Brain microvascular endothelial cell (primary cell): Measurements from ENCODE around the gene LMO1.

Experiments
- DNase-seq: peaks from one replicate; pipeline ENCODE4 v3.0.0-alpha.2; 2020
- H3K27ac ChIP-seq: fragments of 250-450 bp; sonication (Bioruptor Pico); 2 replicates; pipeline ENCODE4 v1.5.1; 2020; ENCODE audit warnings: mild to moderate bottlenecking, moderate library complexity
- H3K27me3 ChIP-seq: fragments of 250-450 bp; sonication (Bioruptor Pico); replicated peaks from 2 replicates; pipeline ENCODE4 v1.5.1; 2020; ENCODE audit warnings: mild to moderate bottlenecking
- H3K36me3 ChIP-seq: fragments of 250-450 bp; sonication (Bioruptor Pico); replicated peaks from 2 replicates; pipeline ENCODE4 v1.5.1; 2020; ENCODE audit warnings: mild to moderate bottlenecking
- H3K4me3 ChIP-seq: 2 replicates; pipeline ENCODE4 v1.5.1; 2011; ENCODE audit warnings: low read depth, mild to moderate bottlenecking, control low read depth, low read length, moderate library complexity
- CTCF ChIP-seq: IDR thresholded peaks from 2 replicates; pipeline ENCODE4 v1.5.1; 2011; ENCODE audit warnings: low read depth, mild to moderate bottlenecking, moderate library complexity, low read length, control low read depth, inconsistent platforms; ENCODE audit errors: missing control alignments
- in situ Hi-C: cut with HindIII; loops from 2 replicates; pipeline ENCODE4 v1.10.0; 2017; ENCODE audit warnings: low sequenced_read_pairs, low pct_ligation_motif_present

The LMO1 gene

GRCh38 chr11:8250981-8251615, 12.6 kb downstream of the LMO1 start:
- H3K27ac ChIP-seq = no peak overlapping the region
- H3K4me3 ChIP-seq = no peak overlapping the region
- no peak for DNase-seq
- no peak for TF ChIP-seq CTCF
- in situ Hi-C loops = no loop called here
- no peaks in the 10 kb centered on the region for H3K36me3 ChIP-seq
- no peaks in the 10 kb centered on the region for H3K27me3 ChIP-seq

GRCh38 chr11:8250434-8250833, 13.2 kb downstream of the LMO1 start:
- TF ChIP-seq CTCF = no peak
- H3K4me3 ChIP-seq = no peak overlapping the region
- no peak for DNase-seq
- in situ Hi-C loops = no loop called here
- no peaks in the 10 kb centered on the region for H3K36me3 ChIP-seq
- H3K27ac ChIP-seq = no peak overlapping the region
- no peaks in the 10 kb centered on the region for H3K27me3 ChIP-seq

DNA sequence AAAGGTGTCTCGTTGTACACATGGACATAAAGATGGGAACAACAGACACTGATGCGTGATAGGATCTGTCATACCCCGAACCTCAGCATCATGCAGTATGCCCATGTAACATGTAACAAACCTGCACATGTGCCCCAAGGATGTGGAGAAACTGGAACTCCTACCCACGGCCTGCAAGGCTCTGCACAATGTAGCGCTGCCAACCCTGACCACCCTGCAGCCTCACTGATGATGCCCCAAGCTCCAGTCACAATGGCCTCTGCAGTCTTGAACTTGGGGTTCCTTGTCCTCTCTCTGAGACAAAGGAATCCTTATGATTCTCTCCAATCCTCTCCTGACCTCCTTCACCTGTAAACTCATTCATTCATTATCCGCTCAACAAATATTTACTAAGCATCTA, 14.2 kb downstream of the LMO1 start:
- no peak for DNase-seq
- Histone ChIP-seq H3K27ac (no peak overlapping the region), H3K27me3 (no peaks in the 10 kb centered on the region), H3K4me3 (no peak overlapping the region), H3K36me3 (no peaks in the 10 kb centered on the region)
- in situ Hi-C loops = no loop called here
- no peak for TF ChIP-seq CTCF

DNA sequence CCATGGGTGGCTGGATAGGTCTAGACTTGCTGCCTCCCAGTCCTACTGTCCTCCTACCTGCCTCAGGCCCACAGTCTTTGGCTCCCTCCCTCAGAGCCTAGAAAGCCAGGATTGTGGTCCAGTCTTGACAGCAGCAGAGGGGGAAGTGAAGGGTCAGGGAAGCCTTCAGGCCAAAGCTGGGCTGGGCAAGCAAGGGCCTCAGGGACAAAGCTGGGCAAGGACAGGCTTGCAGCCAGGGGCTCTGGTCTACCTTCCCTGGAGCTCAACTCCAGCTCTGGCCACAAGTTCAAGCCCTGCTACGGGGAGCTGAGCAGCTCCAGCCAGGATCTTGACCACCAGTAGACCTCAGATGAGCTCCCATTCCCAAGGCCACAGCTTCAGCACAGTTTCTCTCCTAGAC, 14.9 kb downstream of the LMO1 start:
- no peak overlapping the region for H3K4me3 ChIP-seq
- TF ChIP-seq CTCF = no peak
- in situ Hi-C loops = no loop called here
- DNase-seq = no peak
- H3K27me3 ChIP-seq = no peaks in the 10 kb centered on the region
- no peak overlapping the region for H3K27ac ChIP-seq
- H3K36me3 ChIP-seq = no peaks in the 10 kb centered on the region

DNA sequence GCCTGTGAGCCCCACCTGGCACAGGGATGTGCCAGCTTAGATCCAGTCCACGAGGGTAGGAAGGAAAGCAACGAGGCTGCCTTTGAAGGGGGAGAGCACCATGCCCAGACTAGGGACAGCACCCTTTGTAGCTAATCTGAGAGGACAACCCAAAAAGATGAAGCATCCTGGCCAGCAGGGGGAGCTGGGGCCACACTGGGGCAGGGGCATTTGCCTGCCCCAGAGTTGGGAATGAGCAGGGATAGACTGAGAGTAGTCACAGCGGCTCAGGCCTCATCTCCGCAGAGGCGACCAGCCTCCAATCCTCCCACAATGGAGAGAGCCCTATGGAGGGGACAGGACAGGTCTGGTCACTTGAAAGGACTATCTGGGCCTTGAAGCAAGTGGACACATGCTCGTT, 16.4 kb downstream of the LMO1 start:
- no peak overlapping the region for H3K27ac ChIP-seq
- no peaks in the 10 kb centered on the region for H3K36me3 ChIP-seq
- in situ Hi-C loops = no loop called here
- TF ChIP-seq CTCF = peak; percentile 63
- no peak for DNase-seq
- no peaks in the 10 kb centered on the region for H3K27me3 ChIP-seq
- no peak overlapping the region for H3K4me3 ChIP-seq

DNA sequence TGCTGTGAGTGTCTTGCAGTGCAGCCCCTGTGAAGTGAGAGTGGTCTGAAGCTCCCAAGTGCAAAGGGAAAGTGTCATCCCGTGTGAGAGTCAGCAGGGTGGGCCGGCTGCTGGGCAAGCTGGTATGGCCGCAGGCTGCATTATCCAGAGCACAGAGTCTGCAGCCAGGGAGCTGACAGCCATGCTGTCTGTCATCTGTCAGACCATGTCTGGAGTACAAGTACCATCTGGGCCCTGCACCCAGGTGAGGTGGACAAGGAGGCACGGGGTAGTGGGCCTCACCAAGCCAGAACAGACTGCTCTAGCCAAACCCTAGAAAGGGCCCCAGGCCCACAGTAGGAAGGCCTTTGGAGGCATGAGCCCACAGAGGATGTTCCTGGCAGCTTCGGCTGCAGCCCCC, 20.2 kb downstream of the LMO1 start:
- Histone ChIP-seq H3K27me3 (no peaks in the 10 kb centered on the region), H3K27ac (no peak overlapping the region), H3K36me3 (no peaks in the 10 kb centered on the region), H3K4me3 (no peak overlapping the region)
- no peak for TF ChIP-seq CTCF
- no peak for DNase-seq
- in situ Hi-C loops = no loop called here
